HEK293T (cell line): ENCODE results near the gene BNIP5.

Experiments used
- ARNT ChIP-seq: fragments of 450-650 bp; IDR thresholded peaks from 2 replicates; pipeline ENCODE4 v1.6.1; 2017; ENCODE audit warnings: mild to moderate bottlenecking
- FOXA1 ChIP-seq: fragments of 450-650 bp; IDR thresholded peaks from 2 replicates; pipeline ENCODE4 v1.6.1; 2016; ENCODE audit warnings: mild to moderate bottlenecking
- L3MBTL2 ChIP-seq: fragments of 450-650 bp; conservative IDR thresholded peaks from 2 replicates; pipeline ENCODE4 v1.6.1; 2016; ENCODE audit warnings: mild to moderate bottlenecking
- NFRKB ChIP-seq: fragments of 450-650 bp; IDR thresholded peaks from 2 replicates; pipeline ENCODE4 v1.6.1; 2016; ENCODE audit warnings: mild to moderate bottlenecking, moderate library complexity
- PKNOX1 ChIP-seq: fragments of 450-650 bp; IDR thresholded peaks from 2 replicates; pipeline ENCODE4 v1.6.1; 2016
- SP1 ChIP-seq: fragments of 450-650 bp; IDR thresholded peaks from 2 replicates; pipeline ENCODE4 v1.6.1; 2017
- SUZ12 ChIP-seq: fragments of 450-650 bp; IDR thresholded peaks from 2 replicates; pipeline ENCODE4 v1.6.1; 2016; ENCODE audit warnings: mild to moderate bottlenecking
- ZNF384 ChIP-seq: fragments of 450-650 bp; IDR thresholded peaks from 2 replicates; pipeline ENCODE4 v1.6.1; 2016

DNA sequence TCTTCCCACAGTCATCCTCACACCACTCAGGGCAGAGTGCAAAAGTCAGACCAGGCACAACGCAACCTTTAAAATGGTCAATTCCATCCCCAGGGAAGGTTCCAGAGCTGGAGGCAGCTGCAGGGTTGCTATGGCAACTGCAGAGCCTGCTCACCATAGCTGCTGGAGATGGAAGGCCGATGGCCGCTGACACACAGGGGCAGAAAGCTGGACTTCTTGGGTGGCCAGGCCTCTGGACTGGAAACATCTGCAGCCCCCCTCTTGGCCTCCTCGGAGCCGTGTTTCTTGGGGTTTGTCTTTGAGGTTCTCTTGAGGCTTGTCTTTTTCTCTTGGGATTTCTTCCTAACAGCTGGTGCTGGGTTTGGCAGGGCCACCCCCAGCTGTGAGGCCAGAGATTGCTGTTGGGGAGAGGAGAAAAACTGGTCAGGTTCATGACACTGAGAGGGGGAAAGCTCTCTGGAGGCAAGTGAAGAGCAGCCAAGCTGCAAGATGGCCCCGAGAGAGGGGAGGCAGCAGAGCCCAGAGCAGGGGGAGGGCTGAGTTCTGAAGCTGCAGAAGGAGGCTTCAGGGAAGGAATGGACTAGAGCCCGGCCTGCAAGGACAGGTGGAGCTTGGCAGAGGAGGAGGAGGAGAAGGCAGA, 10.2 kb downstream of the BNIP5 start:
- TF ChIP-seq L3MBTL2 (no peak), FOXA1 (no peak), NFRKB (no peak), SP1 (no peak), ZNF384 (no peak), ARNT (no peak), SUZ12 (no peak), PKNOX1 (no peak)
